ENCODE data around the gene CLEC7A.

DNA sequence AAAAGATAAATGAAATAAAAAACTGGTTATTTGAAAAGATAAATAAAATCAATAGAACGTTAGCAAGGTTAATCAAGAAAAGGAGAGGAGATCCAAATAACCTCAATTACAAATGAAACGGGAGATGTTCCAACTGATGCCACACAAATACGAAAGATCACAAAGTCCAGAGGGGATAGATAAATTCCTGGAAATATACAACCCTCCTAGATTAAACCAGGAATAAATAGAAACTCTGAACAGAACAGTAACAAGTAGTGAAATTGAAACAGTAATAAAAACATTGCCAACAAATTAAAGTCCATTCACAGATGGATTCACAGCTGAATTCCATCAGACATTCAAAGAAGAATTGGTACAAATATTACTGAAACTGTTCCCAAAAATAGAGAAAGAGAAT, 43.6 kb downstream of the CLEC7A start:
- TF ChIP-seq, protein P1, sequence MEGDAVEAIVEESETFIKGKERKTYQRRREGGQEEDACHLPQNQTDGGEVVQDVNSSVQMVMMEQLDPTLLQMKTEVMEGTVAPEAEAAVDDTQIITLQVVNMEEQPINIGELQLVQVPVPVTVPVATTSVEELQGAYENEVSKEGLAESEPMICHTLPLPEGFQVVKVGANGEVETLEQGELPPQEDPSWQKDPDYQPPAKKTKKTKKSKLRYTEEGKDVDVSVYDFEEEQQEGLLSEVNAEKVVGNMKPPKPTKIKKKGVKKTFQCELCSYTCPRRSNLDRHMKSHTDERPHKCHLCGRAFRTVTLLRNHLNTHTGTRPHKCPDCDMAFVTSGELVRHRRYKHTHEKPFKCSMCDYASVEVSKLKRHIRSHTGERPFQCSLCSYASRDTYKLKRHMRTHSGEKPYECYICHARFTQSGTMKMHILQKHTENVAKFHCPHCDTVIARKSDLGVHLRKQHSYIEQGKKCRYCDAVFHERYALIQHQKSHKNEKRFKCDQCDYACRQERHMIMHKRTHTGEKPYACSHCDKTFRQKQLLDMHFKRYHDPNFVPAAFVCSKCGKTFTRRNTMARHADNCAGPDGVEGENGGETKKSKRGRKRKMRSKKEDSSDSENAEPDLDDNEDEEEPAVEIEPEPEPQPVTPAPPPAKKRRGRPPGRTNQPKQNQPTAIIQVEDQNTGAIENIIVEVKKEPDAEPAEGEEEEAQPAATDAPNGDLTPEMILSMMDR (IDR thresholded peaks at IDR 0.05; ENCODE audit: poor library complexity) = no peak
- no peak for TF ChIP-seq EZH2 (IDR thresholded peaks at IDR 0.05; ENCODE audit: borderline replicate concordance)

Data from hepatocyte (in vitro differentiated cells).